ENCODE results near the gene PLPPR5. TPM values are rescaled to one million over a fixed set of nuclear protein-coding genes. Genes with fewer than 3 reads are reported as not detected.

The PLPPR5 gene
- total RNA-seq, 1 donor from 2014 or later, result 0.56 TPM

DNA sequence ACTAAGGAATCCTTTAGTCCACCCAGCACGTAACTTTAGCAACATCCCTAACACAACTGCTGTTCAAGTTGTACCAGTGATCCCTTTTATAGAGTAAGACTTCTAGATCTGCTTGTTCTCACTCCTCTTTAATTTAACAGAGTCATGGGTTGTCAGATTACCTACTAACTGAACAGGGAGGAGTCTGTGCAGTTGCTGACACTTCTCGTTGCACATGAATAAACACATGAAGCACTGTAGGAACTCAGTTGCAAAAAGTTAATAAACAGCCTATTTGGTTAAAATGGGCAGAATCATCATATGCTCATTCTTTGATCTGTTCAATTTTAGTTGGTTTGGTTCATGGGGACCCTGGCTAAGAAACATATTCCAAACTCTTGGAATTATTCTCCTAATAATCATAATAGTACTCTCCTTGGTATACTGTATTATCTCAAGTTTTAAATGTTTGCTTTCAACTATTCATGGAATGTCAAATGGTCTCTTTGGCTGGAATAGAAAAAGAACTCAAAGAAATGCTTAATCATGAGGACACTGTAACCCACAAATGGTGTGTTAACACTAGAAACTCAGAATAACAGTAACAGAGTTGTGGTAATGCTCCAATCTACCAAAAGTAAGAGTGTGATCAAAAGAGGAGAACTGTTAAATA lies 15.6 kb downstream of the PLPPR5 start:
- no peaks in the 10 kb centered on the region for H3K27me3 ChIP-seq
- H3K36me3 ChIP-seq, result no peaks in the 10 kb centered on the region
- H3K27ac Mint-ChIP-seq, result no peak overlapping the region
- H3K36me3 Mint-ChIP-seq, result no peaks in the 10 kb centered on the region
- H3K4me2 ChIP-seq, result no peak overlapping the region
- H3K27me3 Mint-ChIP-seq (ENCODE audit: insufficient read depth, low read depth), result no peaks in the 10 kb centered on the region
- DNase-seq (ENCODE audit: low spot score), result no peak
- H4K20me1 ChIP-seq (ENCODE audit: low read depth), result no peaks in the 10 kb centered on the region
- H3K79me2 ChIP-seq (ENCODE audit: low read depth), result no peaks in the 10 kb centered on the region
- no peak for TF ChIP-seq EZH2phosphoT487 (IDR thresholded peaks at IDR 0.05)
- TF ChIP-seq, protein P1, sequence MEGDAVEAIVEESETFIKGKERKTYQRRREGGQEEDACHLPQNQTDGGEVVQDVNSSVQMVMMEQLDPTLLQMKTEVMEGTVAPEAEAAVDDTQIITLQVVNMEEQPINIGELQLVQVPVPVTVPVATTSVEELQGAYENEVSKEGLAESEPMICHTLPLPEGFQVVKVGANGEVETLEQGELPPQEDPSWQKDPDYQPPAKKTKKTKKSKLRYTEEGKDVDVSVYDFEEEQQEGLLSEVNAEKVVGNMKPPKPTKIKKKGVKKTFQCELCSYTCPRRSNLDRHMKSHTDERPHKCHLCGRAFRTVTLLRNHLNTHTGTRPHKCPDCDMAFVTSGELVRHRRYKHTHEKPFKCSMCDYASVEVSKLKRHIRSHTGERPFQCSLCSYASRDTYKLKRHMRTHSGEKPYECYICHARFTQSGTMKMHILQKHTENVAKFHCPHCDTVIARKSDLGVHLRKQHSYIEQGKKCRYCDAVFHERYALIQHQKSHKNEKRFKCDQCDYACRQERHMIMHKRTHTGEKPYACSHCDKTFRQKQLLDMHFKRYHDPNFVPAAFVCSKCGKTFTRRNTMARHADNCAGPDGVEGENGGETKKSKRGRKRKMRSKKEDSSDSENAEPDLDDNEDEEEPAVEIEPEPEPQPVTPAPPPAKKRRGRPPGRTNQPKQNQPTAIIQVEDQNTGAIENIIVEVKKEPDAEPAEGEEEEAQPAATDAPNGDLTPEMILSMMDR (IDR thresholded peaks at IDR 0.05), result no peak
- no peak for TF ChIP-seq EZH2 (IDR thresholded peaks at IDR 0.05)
- no peak overlapping the region for H3K27ac ChIP-seq
- no peak overlapping the region for H3K4me3 ChIP-seq
- no peak overlapping the region for H3K9ac ChIP-seq
- H3K9me3 Mint-ChIP-seq, result peaks cover under 1% of the 10 kb centered on the region
- H2AFZ ChIP-seq (replicated peaks), result no peak overlapping the region
- no peaks in the 10 kb centered on the region for H3F3A ChIP-seq (ENCODE audit: low read depth)
- no peaks in the 10 kb centered on the region for H3K4me1 ChIP-seq
- no peaks in the 10 kb centered on the region for H3K9me3 ChIP-seq (ENCODE audit: low read depth)
- peaks cover 9% of the 10 kb centered on the region for H3K4me1 Mint-ChIP-seq
- no peak overlapping the region for H3K4me3 Mint-ChIP-seq

DNA sequence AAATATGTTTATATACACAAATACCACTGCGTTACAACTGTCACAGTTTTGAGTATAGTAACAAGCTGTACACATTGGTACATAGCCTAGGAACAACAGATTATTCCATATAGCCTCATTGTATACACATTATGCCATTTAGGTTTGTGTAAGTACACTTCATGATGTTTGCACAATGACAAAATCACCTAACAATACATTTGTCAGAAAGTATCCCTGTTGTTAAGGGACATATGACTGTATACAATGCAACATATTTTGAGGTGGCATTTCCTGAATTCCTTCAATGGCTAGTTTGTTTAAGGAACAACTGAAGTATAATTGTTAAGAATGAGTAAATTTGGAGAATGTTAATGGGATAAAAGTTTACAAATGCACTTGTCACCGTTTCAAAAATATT lies 19.0 kb downstream of the PLPPR5 start:
- no peak overlapping the region for H3K27ac Mint-ChIP-seq
- H3K9me3 Mint-ChIP-seq, result peaks cover 6% of the 10 kb centered on the region
- no peak for DNase-seq (ENCODE audit: low spot score)
- Histone ChIP-seq H3K9ac (no peak overlapping the region), H3K4me3 (no peak overlapping the region), H2AFZ (replicated peaks) (no peak overlapping the region), H3K79me2 (ENCODE audit: low read depth) (no peaks in the 10 kb centered on the region), H3K4me1 (no peaks in the 10 kb centered on the region), H3K27me3 (no peaks in the 10 kb centered on the region), H3K36me3 (no peaks in the 10 kb centered on the region), H3K4me2 (no peak overlapping the region), H3K9me3 (ENCODE audit: low read depth) (no peaks in the 10 kb centered on the region), H4K20me1 (ENCODE audit: low read depth) (no peaks in the 10 kb centered on the region), H3F3A (ENCODE audit: low read depth) (no peaks in the 10 kb centered on the region), H3K27ac (no peak overlapping the region)
- H3K27me3 Mint-ChIP-seq (ENCODE audit: insufficient read depth, low read depth), result no peaks in the 10 kb centered on the region
- H3K36me3 Mint-ChIP-seq, result no peaks in the 10 kb centered on the region
- no peaks in the 10 kb centered on the region for H3K4me1 Mint-ChIP-seq
- no peak overlapping the region for H3K4me3 Mint-ChIP-seq
- no peak for TF ChIP-seq EZH2 (IDR thresholded peaks at IDR 0.05)

DNA sequence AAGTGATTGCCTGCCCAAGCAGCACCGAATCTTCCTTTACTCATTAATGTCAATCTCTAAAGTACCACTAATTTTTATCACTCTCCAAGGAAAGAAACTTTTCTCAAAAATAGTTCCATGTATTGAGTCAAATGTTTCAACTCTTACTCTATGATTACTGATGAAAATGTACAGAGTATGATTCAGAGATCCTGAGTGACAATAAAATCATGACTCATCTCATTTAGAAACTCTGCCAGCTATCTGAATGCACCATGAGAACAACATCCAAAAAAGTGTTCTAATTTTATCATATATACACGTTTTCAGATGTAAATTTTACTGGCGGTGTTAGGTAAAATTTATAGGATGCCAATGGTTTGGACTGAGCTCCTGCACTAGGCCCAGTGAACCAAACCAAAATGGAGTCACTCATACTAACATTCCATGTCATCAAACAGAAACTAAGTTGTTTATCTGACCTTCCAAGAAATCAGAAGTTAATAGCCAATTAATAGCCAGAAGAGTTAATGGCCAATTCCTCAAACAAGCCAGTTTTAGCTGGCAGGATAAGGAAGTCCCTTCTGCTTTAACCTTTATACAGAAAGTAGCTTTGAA lies 22.6 kb downstream of the PLPPR5 start:
- TF ChIP-seq EZH2phosphoT487 (IDR thresholded peaks at IDR 0.05), result no peak
- TF ChIP-seq EZH2 (IDR thresholded peaks at IDR 0.05), result no peak
- TF ChIP-seq, protein P1 (IDR thresholded peaks at IDR 0.05), result no peak
- H2AFZ ChIP-seq (replicated peaks), result no peak overlapping the region

DNA sequence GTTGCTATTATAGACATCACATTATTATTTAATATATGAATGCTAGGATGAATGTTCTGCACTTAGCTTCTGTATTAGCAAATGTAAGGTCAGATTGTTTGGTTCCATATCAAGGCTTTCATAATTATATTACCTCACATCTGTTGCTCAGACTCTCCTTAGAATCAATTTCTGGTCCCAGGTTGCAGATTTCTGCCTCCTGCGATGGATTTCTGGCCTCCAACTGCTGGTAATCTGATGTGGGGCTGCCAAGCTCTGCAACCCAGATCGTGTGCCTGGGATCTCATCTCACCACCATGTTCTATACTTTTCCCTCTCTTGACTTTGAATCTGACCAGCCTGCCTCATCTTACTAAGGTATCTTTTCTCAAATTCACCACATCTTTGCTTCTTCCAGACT lies 25.2 kb downstream of the PLPPR5 start:
- H3F3A ChIP-seq (ENCODE audit: low read depth), result no peaks in the 10 kb centered on the region
- H3K9me3 ChIP-seq (ENCODE audit: low read depth), result no peaks in the 10 kb centered on the region
- Mint-ChIP-seq H3K36me3 (no peaks in the 10 kb centered on the region), H3K4me1 (peaks cover 7% of the 10 kb centered on the region), H3K9me3 (peaks cover 6% of the 10 kb centered on the region), H3K4me3 (no peak overlapping the region), H3K27me3 (ENCODE audit: insufficient read depth, low read depth) (no peaks in the 10 kb centered on the region), H3K27ac (no peak overlapping the region)
- no peak overlapping the region for H3K27ac ChIP-seq
- H2AFZ ChIP-seq (replicated peaks), result no peak overlapping the region
- H3K9ac ChIP-seq, result no peak overlapping the region
- no peak for DNase-seq (ENCODE audit: low spot score)
- no peaks in the 10 kb centered on the region for H4K20me1 ChIP-seq (ENCODE audit: low read depth)
- no peak overlapping the region for H3K4me2 ChIP-seq
- no peaks in the 10 kb centered on the region for H3K36me3 ChIP-seq
- H3K4me1 ChIP-seq, result no peaks in the 10 kb centered on the region
- no peaks in the 10 kb centered on the region for H3K27me3 ChIP-seq
- no peaks in the 10 kb centered on the region for H3K79me2 ChIP-seq (ENCODE audit: low read depth)
- no peak for TF ChIP-seq EZH2 (IDR thresholded peaks at IDR 0.05)
- no peak for TF ChIP-seq EZH2phosphoT487 (IDR thresholded peaks at IDR 0.05)
- TF ChIP-seq, protein P1 (IDR thresholded peaks at IDR 0.05), result no peak
- H3K4me3 ChIP-seq, result no peak overlapping the region

More for the DNA sequence above, 22.6 kb downstream of the PLPPR5 start:
- Histone ChIP-seq H4K20me1 (ENCODE audit: low read depth) (no peaks in the 10 kb centered on the region), H3K27me3 (no peaks in the 10 kb centered on the region), H3K79me2 (ENCODE audit: low read depth) (no peaks in the 10 kb centered on the region), H3K9me3 (ENCODE audit: low read depth) (no peaks in the 10 kb centered on the region), H3F3A (ENCODE audit: low read depth) (no peaks in the 10 kb centered on the region), H3K36me3 (no peaks in the 10 kb centered on the region), H3K4me2 (no peak overlapping the region), H3K9ac (no peak overlapping the region), H3K27ac (no peak overlapping the region), H3K4me3 (no peak overlapping the region), H3K4me1 (no peaks in the 10 kb centered on the region)
- H3K4me1 Mint-ChIP-seq, result no peaks in the 10 kb centered on the region
- no peak for DNase-seq (ENCODE audit: low spot score)
- no peaks in the 10 kb centered on the region for H3K27me3 Mint-ChIP-seq (ENCODE audit: insufficient read depth, low read depth)
- no peak overlapping the region for H3K4me3 Mint-ChIP-seq
- H3K27ac Mint-ChIP-seq, result no peak overlapping the region
- H3K9me3 Mint-ChIP-seq, result peaks cover 6% of the 10 kb centered on the region
- no peaks in the 10 kb centered on the region for H3K36me3 Mint-ChIP-seq
